ENCODE results near the gene MEMO1. TPM values are rescaled to one million over a fixed set of nuclear protein-coding genes. Genes with fewer than 3 reads are reported as not detected.

MEMO1 gene
- total RNA-seq, 2 experiments from 2014 or later = 39.6 to 39.8 TPM

DNA sequence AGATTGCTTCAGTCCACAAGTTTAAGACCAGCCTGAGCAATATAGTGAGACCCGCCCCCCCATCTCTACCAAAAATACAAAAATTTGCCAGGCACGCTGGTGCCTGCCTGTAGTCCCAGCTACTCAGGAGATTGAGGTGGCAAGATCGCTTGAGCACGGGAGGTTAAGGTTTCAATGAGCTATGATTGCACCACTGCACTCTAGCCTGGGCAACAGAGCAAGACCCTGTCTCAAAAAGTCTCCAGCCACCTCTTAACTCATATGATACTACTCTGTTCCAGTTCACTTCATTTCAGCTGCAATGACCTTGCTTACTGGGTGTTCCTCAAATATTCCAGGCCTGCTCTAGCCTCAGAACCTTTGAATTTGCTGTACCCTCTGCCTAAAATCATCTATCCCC lies 11.4 kb downstream of the MEMO1 start:
- no peaks in the 10 kb centered on the region for H3K27me3 Mint-ChIP-seq
- H3K36me3 Mint-ChIP-seq (ENCODE audit: low read depth) = peaks cover 4% of the 10 kb centered on the region
- Histone ChIP-seq H3K9me3 (ENCODE audit: control insufficient read depth in 1 of 2, insufficient read depth in 1 of 2, low read length in 2 of 2) (no peaks in the 10 kb centered on the region), H3K27me3 (ENCODE audit: control insufficient read depth in 1 of 2, insufficient read depth in 2 of 2, low read length in 2 of 2) (no peaks in the 10 kb centered on the region), H3K36me3 (ENCODE audit: insufficient read depth, low read length) (no peaks in the 10 kb centered on the region), H3K4me3 (ENCODE audit: low read length) (no peak overlapping the region), H3K4me1 (ENCODE audit: insufficient read depth, low read length) (peaks cover 29% of the 10 kb centered on the region), H3K27ac (ENCODE audit: low read depth in 1 of 2, low read length in 2 of 2) (no peak overlapping the region)
- H3K9me3 Mint-ChIP-seq = no peaks in the 10 kb centered on the region
- no peak overlapping the region for H3K4me3 Mint-ChIP-seq
- no peak overlapping the region for H3K27ac Mint-ChIP-seq
- intact Hi-C loops (cut with DNase I, micrococcal nuclease) = no loop called here
- DNase-seq (no peak), ATAC-seq (ENCODE audit: poor library complexity) (no peak)
- TF ChIP-seq, protein P1, sequence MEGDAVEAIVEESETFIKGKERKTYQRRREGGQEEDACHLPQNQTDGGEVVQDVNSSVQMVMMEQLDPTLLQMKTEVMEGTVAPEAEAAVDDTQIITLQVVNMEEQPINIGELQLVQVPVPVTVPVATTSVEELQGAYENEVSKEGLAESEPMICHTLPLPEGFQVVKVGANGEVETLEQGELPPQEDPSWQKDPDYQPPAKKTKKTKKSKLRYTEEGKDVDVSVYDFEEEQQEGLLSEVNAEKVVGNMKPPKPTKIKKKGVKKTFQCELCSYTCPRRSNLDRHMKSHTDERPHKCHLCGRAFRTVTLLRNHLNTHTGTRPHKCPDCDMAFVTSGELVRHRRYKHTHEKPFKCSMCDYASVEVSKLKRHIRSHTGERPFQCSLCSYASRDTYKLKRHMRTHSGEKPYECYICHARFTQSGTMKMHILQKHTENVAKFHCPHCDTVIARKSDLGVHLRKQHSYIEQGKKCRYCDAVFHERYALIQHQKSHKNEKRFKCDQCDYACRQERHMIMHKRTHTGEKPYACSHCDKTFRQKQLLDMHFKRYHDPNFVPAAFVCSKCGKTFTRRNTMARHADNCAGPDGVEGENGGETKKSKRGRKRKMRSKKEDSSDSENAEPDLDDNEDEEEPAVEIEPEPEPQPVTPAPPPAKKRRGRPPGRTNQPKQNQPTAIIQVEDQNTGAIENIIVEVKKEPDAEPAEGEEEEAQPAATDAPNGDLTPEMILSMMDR (IDR thresholded peaks at IDR 0.05) = no peak
- CTCF ChIA-PET = no interaction called here
- POLR2A ChIA-PET = interaction anchor here (0.7 to 1.6 kb wide), 2 partner anchors 9 to 63 kb away, joined by 3 to 6 read pairs; no protein-coding TSS in a partner anchor
- peaks cover 63% of the 10 kb centered on the region for H3K4me1 Mint-ChIP-seq (ENCODE audit: low read depth)

DNA sequence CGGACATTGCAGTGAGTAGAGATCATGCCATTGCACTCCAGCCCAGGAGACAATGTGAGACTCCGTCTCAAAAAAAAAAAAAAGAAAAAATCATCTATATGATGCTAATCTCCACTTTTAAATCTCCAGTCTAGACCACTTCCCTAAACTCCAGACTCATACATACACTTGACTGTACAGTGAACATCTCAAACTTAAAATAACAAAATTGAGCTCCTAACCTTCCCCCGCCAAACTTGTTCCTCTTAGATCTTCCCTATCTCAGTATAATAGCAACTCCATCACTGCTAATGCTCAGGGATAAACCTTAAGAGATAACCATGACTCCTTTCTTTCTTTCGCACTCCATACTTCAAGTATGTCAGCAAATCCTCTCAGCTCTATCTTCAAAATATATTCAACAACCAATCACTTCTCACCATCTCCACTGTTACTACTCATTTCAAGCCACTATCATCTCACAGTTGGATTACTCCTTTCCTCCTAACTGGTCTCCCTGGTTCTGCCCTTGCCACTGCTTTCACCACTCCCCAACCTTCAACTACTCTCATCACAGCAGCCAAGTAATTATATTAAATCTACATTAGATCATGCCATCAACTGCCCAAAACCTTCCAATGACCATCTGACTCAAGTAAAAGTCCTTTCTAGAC lies 12.0 kb downstream of the MEMO1 start:
- intact Hi-C loops (cut with DNase I, micrococcal nuclease) = no loop called here
- no peaks in the 10 kb centered on the region for H3K9me3 Mint-ChIP-seq
- H3K27me3 ChIP-seq (ENCODE audit: control insufficient read depth in 1 of 2, insufficient read depth in 2 of 2, low read length in 2 of 2) = no peaks in the 10 kb centered on the region
- ChIA-PET POLR2A (interaction anchor here (0.6 to 1.8 kb wide), 3 partner anchors 10 to 65 kb away, joined by 3 to 6 read pairs (median 6); partner anchors contain the start of gene SPAST), CTCF (interaction anchor here (0.7 kb wide), 1 partner anchor 186 kb away, joined by 3 read pairs; no protein-coding TSS in a partner anchor)
- H3K4me3 ChIP-seq (ENCODE audit: low read length) = no peak overlapping the region
- no peaks in the 10 kb centered on the region for H3K36me3 ChIP-seq (ENCODE audit: insufficient read depth, low read length)
- ATAC-seq (ENCODE audit: poor library complexity) = peak; percentile 39
- H3K4me1 Mint-ChIP-seq (ENCODE audit: low read depth) = peaks cover 60% of the 10 kb centered on the region
- peaks cover 29% of the 10 kb centered on the region for H3K4me1 ChIP-seq (ENCODE audit: insufficient read depth, low read length)
- no peaks in the 10 kb centered on the region for H3K27me3 Mint-ChIP-seq
- H3K27ac Mint-ChIP-seq = no peak overlapping the region
- no peak overlapping the region for H3K27ac ChIP-seq (ENCODE audit: low read depth in 1 of 2, low read length in 2 of 2)
- H3K9me3 ChIP-seq (ENCODE audit: control insufficient read depth in 1 of 2, insufficient read depth in 1 of 2, low read length in 2 of 2) = no peaks in the 10 kb centered on the region
- DNase-seq = no peak
- H3K36me3 Mint-ChIP-seq (ENCODE audit: low read depth) = peaks cover 4% of the 10 kb centered on the region
- TF ChIP-seq, protein P1 (IDR thresholded peaks at IDR 0.05) = no peak
- peak overlapping the region; percentile 0 for H3K4me3 Mint-ChIP-seq

DNA sequence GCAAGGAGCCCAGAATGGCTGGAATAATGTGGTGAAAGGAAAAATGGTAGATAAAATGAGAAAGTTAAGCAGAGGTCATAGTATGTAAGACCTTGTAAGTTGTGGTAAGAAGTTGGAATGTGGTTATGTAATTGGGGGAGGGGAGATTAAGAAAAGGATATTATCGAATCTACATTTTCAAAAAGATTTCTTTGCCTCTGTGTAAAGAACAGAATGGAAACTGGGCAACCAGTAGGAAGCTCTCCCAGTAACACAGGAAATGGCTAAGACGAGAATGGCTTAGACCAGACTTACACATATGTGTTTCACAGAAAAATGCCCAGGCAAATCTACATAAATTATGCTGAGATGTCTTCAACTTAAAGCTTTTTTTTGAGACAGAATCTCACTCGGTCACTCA lies 13.2 kb downstream of the MEMO1 start:
- no peaks in the 10 kb centered on the region for H3K9me3 ChIP-seq (ENCODE audit: control insufficient read depth in 1 of 2, insufficient read depth in 1 of 2, low read length in 2 of 2)
- no peak for ATAC-seq (ENCODE audit: poor library complexity)
- H3K27me3 ChIP-seq (ENCODE audit: control insufficient read depth in 1 of 2, insufficient read depth in 2 of 2, low read length in 2 of 2) = no peaks in the 10 kb centered on the region
- Mint-ChIP-seq H3K9me3 (no peaks in the 10 kb centered on the region), H3K27me3 (no peaks in the 10 kb centered on the region), H3K4me3 (peak overlapping the region; percentile 5), H3K4me1 (ENCODE audit: low read depth) (peaks cover 62% of the 10 kb centered on the region), H3K36me3 (ENCODE audit: low read depth) (peaks cover 4% of the 10 kb centered on the region), H3K27ac (peak overlapping the region; percentile 64)
- TF ChIP-seq, protein P1 (IDR thresholded peaks at IDR 0.05) = no peak
- no peak overlapping the region for H3K4me3 ChIP-seq (ENCODE audit: low read length)
- POLR2A ChIA-PET = interaction anchor here (1.8 kb wide), 1 partner anchor 66 kb away, joined by 6 read pairs; the partner anchor contains the start of gene SPAST
- CTCF ChIA-PET = no interaction called here
- H3K4me1 ChIP-seq (ENCODE audit: insufficient read depth, low read length) = peaks cover 26% of the 10 kb centered on the region
- H3K36me3 ChIP-seq (ENCODE audit: insufficient read depth, low read length) = no peaks in the 10 kb centered on the region
- DNase-seq = peak in 2 of 14 experiments; percentile 4 to 8
- H3K27ac ChIP-seq (ENCODE audit: low read depth in 1 of 2, low read length in 2 of 2) = no peak overlapping the region
- intact Hi-C loops (cut with DNase I, micrococcal nuclease) = no loop called here
